ENCODE measurements around the gene LRRC34.

LRRC34 gene, protein sequence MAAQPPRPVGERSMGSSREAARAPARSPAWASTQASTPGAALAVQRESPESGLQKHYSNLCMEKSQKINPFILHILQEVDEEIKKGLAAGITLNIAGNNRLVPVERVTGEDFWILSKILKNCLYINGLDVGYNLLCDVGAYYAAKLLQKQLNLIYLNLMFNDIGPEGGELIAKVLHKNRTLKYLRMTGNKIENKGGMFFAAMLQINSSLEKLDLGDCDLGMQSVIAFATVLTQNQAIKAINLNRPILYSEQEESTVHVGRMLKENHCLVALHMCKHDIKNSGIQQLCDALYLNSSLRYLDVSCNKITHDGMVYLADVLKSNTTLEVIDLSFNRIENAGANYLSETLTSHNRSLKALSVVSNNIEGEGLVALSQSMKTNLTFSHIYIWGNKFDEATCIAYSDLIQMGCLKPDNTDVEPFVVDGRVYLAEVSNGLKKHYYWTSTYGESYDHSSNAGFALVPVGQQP

DNA sequence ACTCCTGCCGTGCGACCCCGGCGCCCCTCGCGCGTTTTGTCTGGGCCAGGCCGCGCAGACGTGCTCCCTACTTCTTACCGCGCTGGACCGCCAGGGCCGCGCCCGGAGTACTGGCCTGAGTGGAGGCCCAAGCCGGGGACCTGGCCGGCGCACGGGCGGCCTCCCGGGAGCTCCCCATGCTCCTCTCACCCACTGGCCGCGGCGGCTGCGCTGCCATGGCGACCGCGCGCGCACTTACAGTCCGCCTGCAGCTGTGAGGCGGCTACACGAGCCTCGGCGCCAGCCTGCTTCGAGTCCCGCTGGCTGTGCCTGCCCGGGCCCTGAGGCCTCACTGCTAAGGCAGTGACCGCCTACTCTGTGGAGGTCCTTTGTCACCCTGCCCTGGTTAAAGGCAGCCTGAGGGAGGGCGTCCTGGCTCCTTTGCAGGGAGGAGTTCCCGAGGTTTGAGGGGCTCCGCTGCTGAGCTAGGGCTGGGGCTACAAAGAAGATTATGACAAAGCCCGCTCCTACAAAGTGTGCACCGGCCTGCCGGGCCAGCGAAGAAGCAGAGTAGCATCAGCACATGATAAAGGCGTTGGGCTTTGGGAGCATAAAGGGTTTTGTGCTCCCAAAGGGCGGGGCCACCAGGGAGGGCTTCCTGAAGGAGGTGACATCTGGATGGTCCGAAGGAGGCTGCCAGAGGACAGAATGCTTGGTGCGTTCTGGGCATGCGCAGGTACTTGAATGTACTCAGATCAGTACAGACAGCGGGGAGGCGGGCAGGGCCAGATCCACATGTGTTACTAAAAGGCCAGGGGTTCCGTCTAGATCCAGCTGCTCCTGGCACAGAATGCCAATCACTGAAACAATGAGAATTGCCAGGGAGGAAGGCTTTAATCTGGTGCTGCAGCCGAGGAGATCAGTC is at the start of gene LRRC34, which contains the start of gene LRRIQ4:
TSS of gene LRRC34 (minus strand) at position 573 of the 904 bp plus-strand sequence. CDS start at position 217, 356 bp downstream.
TSS of gene LRRIQ4 (plus strand) at position 539 of the 904 bp plus-strand sequence. CDS start 9,052 bp downstream, outside the sequence.
- DNase-seq (ENCODE audit: low spot score) = peak; percentile 20
- CTCF ChIA-PET = no interaction called here
- TF ChIP-seq, protein P1, sequence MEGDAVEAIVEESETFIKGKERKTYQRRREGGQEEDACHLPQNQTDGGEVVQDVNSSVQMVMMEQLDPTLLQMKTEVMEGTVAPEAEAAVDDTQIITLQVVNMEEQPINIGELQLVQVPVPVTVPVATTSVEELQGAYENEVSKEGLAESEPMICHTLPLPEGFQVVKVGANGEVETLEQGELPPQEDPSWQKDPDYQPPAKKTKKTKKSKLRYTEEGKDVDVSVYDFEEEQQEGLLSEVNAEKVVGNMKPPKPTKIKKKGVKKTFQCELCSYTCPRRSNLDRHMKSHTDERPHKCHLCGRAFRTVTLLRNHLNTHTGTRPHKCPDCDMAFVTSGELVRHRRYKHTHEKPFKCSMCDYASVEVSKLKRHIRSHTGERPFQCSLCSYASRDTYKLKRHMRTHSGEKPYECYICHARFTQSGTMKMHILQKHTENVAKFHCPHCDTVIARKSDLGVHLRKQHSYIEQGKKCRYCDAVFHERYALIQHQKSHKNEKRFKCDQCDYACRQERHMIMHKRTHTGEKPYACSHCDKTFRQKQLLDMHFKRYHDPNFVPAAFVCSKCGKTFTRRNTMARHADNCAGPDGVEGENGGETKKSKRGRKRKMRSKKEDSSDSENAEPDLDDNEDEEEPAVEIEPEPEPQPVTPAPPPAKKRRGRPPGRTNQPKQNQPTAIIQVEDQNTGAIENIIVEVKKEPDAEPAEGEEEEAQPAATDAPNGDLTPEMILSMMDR (conservative IDR thresholded peaks at IDR 0.05; ENCODE audit: low read depth) = no peak
- H3K27ac ChIP-seq = no peak within 1 kb of the TSS
- POLR2A ChIA-PET (ENCODE audit: low non-redundant PET) = no interaction called here

DNA sequence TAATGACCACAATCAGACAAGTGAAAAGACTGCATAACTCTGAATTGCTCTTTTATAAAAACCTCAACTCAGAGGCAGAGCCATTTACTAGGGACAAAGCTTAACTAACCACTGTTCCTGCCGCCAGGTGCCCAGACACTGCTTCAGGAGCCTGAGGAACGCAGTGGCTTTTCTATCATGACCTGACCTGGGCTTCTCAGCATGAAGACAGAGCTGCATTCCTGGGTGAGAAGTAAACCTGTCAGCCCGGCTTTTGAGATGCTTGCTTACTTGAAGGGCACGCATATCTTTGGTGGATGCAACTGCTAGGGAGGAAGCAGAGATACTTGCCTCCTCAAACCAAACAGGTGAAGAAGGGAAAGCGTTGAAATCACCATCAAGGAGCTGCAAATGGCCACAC is 49.2 kb upstream of the LRRC34 start:
- H3K27ac ChIP-seq = no peak overlapping the region
- TF ChIP-seq, protein P1 (conservative IDR thresholded peaks at IDR 0.05; ENCODE audit: low read depth) = no peak
- ChIA-PET CTCF (interaction anchor here (0.7 kb wide), 1 partner anchor 953 kb away, joined by 3 read pairs; no protein-coding TSS in a partner anchor), POLR2A (ENCODE audit: low non-redundant PET) (no interaction called here)
- DNase-seq (ENCODE audit: low spot score) = no peak

DNA sequence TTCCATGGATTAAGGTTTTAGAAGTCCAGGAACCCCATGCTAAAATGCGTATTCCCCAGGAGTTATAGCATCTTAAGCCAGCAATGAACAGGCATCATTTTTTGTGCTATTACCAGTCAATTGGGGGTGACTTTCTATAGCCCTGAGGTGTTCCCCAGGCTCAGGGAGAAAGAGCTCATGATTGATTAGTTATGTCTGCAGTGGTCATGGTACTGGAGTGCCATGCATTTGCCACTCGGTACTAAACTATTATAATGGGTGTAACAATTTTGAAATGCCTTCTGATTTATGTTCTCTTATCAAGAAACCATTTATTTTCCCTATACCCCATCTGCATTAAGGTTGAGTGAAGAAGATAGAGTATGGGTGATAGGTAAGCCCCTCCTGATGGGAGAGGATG is 45.1 kb upstream of the LRRC34 start:
- TF ChIP-seq, protein P1 (conservative IDR thresholded peaks at IDR 0.05; ENCODE audit: low read depth) = no peak
- CTCF ChIA-PET = no interaction called here
- DNase-seq (ENCODE audit: low spot score) = no peak
- POLR2A ChIA-PET (ENCODE audit: low non-redundant PET) = no interaction called here
- no peak overlapping the region for H3K27ac ChIP-seq

DNA sequence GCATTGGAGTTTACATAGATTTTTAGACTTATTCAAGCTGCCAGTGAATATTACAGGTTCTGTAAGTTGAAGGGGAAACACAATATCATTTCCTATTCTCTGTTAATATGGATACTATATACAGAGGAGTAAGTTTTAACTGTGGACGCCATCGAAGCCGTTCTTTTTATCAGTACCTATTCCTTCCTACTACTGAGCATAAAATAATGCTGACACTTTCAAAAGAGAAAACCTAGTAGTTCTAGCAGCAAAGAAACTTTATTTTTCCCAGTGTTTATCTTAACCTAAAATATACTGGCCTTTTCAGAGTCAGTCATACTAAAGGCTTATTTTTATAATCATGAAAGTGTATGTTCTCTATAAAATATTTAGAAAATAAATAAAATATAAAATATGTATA is 42.8 kb upstream of the LRRC34 start:
- POLR2A ChIA-PET (ENCODE audit: low non-redundant PET) = no interaction called here
- H3K27ac ChIP-seq = no peak overlapping the region
- CTCF ChIA-PET = no interaction called here
- TF ChIP-seq, protein P1 (conservative IDR thresholded peaks at IDR 0.05; ENCODE audit: low read depth) = no peak
- DNase-seq (ENCODE audit: low spot score) = no peak

DNA sequence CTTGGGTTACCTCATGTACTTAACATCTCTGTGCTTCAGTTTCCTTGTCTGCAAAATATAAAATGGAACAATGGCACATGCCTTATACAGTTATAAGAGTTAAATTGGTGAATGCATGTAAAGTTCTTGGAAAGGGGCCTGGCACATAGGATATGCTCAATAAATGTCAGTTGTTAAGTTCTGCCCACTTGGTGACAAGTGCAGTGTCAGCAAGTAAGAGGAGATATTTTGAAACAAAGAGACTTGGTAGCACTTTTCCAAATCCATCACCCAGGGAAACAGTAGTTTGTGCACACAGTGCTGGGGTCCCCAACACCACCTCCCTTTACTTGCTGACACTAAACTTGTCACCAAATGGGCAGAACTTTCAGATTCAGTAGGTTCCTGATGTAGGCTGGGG is 37.9 kb upstream of the LRRC34 start:
- CTCF ChIA-PET = no interaction called here
- TF ChIP-seq, protein P1 (conservative IDR thresholded peaks at IDR 0.05; ENCODE audit: low read depth) = no peak
- no peak overlapping the region for H3K27ac ChIP-seq
- DNase-seq (ENCODE audit: low spot score) = no peak
- POLR2A ChIA-PET (ENCODE audit: low non-redundant PET) = no interaction called here

DNA sequence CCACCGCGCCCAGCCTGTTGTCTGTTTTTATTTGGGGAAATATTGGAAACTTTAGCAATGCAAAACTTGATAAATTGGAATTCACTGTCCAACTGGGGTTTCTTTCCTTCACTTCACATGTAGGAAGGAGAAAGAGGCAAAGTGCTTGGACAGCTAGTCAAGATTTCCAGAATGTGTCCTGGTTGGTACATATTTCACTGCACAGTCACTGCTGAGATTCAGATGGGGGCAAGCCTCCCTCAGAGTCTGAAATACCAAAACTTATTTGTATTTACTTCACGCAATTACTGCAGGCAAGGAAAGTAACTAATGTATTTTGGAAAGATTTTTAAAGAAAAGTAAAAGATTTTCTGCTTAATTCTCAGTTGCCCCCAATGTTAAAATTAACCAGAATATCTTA is 36.0 kb upstream of the LRRC34 start:
- DNase-seq (ENCODE audit: low spot score) = no peak
- CTCF ChIA-PET = interaction anchor here (0.6 kb wide), 2 partner anchors 20 to 22 kb away, joined by 3 read pairs; no protein-coding TSS in a partner anchor
- no peak overlapping the region for H3K27ac ChIP-seq
- POLR2A ChIA-PET (ENCODE audit: low non-redundant PET) = no interaction called here
- TF ChIP-seq, protein P1 (conservative IDR thresholded peaks at IDR 0.05; ENCODE audit: low read depth) = no peak
